NCI-H2227 (cell line): ENCODE data around the gene RNF157.
A peak's percentile ranks its signal among the peaks of the same experiment; 100 is the strongest.

Source experiments
- DNase-seq: peaks from one replicate; lab custom pipeline; 2025; ENCODE audit not compliant: unreplicated experiment; lab: John Stamatoyannopoulos, UW

RNF157 gene

GRCh38 chr17:76160896-76161528 lies 79.3 kb downstream of the RNF157 start:
- DNase-seq = no peak

DNA sequence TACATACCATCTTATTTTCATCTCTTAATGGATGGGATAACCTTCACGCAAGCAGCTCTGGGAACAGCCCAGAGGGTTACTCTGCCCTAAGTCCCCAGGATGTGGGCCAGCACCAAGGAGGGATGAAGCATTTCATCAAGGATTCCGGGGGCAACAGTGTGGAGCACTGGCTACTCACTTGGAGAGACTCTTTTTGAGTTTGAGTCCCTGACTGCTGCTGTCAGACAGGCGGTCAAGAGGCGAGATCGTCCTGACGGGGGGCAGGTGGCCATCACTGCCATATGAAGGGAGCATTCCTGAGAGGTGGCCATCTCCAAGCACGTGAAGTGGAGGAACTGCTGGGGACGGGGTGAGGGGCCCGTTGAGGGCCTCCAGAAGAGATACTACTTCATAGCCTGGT lies 81.1 kb downstream of the RNF157 start:
- no peak for DNase-seq

GRCh38 chr17:76157759-76158158 lies 82.5 kb downstream of the RNF157 start:
- DNase-seq = no peak

DNA sequence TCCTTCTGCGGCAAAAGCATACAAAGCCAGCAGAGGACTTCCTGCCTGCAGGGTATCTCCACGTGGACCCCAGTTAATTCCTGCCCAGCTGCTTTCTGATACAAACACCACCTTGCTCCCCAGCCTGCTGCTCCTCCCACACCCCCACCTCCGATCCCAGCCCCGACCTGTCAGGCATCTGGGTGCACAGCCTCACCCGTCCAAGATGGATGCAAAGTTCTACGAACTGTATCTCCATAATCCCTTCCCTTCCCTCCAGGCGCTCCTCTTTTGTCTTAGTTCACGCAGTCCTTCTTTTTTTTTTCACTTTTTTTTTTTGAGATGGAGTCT lies 83.7 kb downstream of the RNF157 start:
- no peak for DNase-seq

GRCh38 chr17:76155988-76156661 lies 84.2 kb downstream of the RNF157 start:
- no peak for DNase-seq

- no peak for DNase-seq
Observed at GRCh38 chr17:76154936-76155845, 85.1 kb downstream of the RNF157 start.

GRCh38 chr17:76154292-76154691 lies 86.0 kb downstream of the RNF157 start:
- DNase-seq = no peak

- peak; percentile 13 for DNase-seq
Observed at GRCh38 chr17:76153640-76154039, 86.7 kb downstream of the RNF157 start.

DNA sequence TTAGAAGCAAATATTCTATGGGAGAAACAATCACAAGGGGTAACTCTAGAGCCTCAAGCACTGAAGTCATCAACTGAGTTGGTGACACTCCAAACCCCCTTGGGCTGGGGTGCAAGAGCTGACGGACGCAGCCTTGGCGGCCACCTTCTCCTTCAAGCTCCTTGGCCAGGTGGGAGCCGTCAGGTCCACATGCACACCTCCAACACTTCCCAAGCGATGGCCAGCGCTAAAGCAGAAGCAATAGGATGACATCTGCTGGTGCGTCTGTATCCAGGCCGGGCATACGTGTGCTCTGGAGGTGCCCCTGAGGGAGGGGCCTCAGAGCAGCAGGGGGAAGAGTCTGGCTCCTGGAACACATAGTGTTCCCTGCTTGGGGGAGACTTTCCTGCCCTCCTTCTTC lies 87.1 kb downstream of the RNF157 start:
- no peak for DNase-seq

- no peak for DNase-seq
Observed at GRCh38 chr17:76152591-76152990, 87.7 kb downstream of the RNF157 start.

DNA sequence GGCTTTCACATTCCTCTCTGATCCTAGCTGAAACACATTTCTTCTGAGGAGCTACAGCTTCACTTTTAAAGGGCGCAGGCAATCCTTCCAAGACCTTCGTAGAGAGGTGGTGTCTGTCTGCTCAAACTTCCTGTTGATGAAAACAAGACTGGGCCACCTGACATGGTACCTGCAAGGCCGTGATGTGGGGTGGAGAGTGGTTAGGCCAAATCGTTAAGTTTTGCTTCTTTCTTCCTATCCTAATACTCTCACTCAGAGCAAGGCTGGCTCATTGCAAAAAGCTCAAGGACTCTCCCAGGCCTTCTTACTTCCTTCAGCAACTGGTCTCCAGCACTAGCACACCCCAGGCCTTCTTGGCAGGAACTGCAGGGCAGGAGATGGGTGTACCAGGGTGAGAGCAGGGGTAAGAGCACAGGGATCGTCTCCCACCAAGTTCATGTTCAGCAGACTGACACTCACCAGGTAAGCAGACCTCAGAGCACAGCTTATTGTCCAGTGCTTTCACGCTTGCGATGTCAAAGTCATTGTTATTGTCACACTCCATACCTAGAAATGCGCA lies 88.3 kb downstream of the RNF157 start:
- no peak for DNase-seq

DNA sequence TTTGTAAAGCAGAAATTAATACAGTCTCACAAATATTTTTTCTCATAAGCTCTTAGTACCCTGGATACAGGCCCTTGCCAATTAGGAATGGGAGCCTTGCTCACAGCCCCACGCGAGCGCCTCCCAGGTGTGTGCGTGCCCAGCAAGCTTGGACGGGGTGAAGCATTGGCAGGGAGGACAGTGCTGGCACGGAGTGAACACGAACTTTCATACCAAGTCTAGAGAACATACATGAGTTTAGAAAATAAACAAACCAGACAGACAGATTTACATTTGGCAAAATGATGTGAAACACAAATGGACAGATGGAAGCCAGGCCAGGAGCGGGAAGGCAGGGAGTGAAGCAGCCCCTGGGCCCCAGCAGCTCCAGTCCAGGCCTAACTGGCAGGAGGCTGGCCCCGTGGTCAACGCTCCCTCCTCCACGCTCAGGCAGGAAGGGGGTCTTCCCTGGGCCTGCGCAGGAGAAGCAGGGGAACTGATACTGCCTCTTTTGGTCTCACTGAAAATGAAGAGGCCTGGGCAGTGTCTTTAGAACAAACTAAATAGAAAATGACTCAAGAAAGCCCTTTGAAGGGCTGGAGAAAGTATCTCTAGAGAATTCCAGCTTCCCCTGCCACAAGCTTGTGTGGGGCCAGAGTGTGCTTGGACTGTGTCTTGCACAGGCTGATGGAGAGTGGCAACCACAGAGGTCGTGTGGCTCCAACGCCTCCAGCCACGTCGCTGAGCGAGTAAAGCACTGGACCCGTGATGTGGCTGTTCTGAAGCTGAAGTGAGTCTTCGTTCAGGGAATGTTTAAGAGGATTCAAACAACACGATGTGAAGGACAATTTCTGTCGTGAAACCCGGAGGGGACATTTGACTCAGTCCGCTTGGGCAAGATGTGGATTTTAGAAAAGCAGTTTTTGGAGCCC lies 89.3 kb downstream of the RNF157 start:
- DNase-seq = no peak

DNA sequence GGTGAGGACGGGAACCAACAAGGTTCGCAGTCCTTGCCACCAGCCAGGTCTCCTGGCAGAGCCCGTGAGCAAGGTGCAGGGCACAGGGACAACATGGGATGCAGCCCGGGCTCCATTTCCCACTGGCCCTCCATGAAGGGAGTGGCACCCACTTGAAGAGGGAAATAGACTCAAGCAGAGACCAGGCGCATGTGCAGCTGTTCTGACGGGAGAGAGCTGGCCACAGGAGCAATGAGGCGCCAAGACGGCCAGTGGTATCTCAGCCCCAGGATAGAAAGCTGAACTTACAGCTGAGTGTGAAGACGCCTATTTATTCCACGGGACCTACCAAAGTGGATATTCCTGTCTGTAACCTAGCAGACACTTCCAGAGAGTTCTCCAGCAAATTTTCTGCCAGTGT lies 91.1 kb downstream of the RNF157 start:
- DNase-seq = no peak

DNA sequence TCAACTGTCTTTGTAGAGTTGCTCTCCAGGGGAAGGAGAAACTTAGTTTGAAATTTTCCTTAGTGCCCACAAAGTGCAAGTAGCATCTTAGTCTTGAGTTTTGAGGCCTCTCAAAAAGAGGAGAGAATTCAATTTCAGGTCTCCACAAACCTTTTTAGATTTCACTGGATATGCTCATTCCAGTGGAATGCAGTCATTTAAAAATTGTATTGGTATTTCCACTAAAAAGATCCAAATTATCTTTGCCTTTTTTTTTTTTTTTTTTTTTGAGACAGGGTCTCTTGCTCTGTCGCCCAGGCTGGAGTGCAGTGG lies 92.3 kb downstream of the RNF157 start:
- no peak for DNase-seq

GRCh38 chr17:76147211-76148014 lies 92.9 kb downstream of the RNF157 start:
- peak; percentile 60 for DNase-seq

- DNase-seq = no peak
Observed at GRCh38 chr17:76146053-76146851, 94.0 kb downstream of the RNF157 start.

DNA sequence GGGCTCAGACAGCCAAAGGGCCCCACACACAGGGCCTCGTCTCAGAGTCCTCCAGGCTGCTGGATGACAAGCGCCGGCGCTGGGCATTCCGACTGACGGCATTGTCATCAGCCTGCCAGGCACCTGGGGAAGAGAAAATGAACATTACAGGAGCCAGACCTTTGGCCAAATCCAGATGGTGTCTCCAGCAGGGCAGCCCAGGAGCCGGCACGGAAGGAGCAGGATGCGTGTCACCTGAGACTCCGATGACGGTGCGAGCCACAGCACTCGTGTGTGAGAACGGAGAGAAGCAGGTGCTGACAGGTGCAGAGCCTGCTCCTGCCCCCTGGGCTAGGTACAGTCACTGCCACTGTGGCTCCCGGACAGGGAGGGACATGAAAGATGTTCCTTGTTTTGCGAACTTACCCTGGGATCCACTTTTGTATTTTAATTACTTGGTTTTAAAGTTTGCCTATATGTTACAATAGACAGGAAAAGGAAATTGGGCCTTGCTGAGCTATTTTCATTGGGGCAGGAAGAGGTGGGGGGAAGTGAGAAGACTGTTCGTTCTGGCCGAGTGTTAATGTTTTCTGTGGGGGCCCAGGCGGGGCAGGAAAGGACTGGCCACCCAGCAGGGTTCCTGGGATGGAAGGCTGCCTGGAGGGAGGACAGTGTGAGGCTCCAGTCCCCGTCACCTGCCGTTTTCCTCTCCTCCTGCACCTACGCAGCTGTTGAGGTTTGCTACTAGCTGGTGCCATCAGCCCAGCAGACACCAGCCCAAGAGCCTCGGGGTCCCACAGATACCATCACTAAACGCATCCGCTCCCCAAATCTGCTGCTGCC lies 94.9 kb downstream of the RNF157 start:
- no peak for DNase-seq

GRCh38 chr17:76142585-76143041 lies 97.7 kb downstream of the RNF157 start:
- DNase-seq = no peak
